ENCODE data around the gene PLAAT4.

PLAAT4 gene

GRCh38 chr11:63553759-63554158, 17.2 kb downstream of the PLAAT4 start:
- Histone ChIP-seq H3K36me3 (ENCODE audit: insufficient read depth, low read length) (no peaks in the 10 kb centered on the region), H3K9me3 (ENCODE audit: insufficient read depth, low read length, severe bottlenecking) (no peaks in the 10 kb centered on the region), H3K4me1 (ENCODE audit: insufficient read depth, low read length) (peaks cover 47% of the 10 kb centered on the region), H3K27ac (ENCODE audit: low read length) (peak overlapping the region; percentile 79), H3K27me3 (ENCODE audit: insufficient read depth, low read length, poor library complexity) (no peaks in the 10 kb centered on the region), H3K4me3 (ENCODE audit: low read depth in 1 of 2, low read length in 2 of 2) (peak overlapping the region in 1 of 2 experiments; percentile 22; a peak in 1 of 4 replicates), H4K20me1 (ENCODE audit: insufficient read depth, low read length) (no peaks in the 10 kb centered on the region), H2AFZ (ENCODE audit: low read depth, low read length) (peak overlapping the region; percentile 46), H3K4me2 (ENCODE audit: insufficient read depth, low read length) (peak overlapping the region; percentile 49), H3K79me2 (ENCODE audit: insufficient read depth, low read length) (no peaks in the 10 kb centered on the region), H3K9ac (ENCODE audit: low read depth, low read length) (peak overlapping the region; percentile 35)
- ATAC-seq (ENCODE audit: insufficient read depth, low read depth) (peak; percentile 91), DNase-seq (peak; percentile 89)
- TF ChIP-seq CTCF (IDR thresholded peaks at IDR 0.05; ENCODE audit: borderline replicate concordance, extremely low read depth, low read length, poor library complexity, severe bottlenecking), result no peak

DNA sequence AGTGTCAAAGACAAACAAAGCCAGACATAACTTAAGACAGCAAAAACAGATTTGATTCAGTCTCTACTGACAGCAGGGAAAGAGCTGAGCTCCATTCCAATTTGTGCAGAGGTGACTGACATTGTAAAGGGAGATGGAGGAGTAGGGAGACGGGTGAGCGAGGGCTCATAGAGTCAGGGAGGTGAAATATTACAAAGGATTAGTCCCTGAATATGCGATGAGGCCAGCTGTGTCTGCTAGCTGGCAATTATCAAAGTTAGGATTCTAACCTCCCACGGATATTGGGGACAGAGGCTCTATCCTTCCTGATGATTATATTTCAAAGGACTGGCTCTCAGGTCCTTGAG, 18.2 kb downstream of the PLAAT4 start:
- H3K9me3 ChIP-seq (ENCODE audit: insufficient read depth, low read length, severe bottlenecking), result no peaks in the 10 kb centered on the region
- TF ChIP-seq EZH2 (IDR thresholded peaks at IDR 0.05; ENCODE audit: borderline replicate concordance, low read depth, low read length, severe bottlenecking), result no peak
- TF ChIP-seq CTCF (IDR thresholded peaks at IDR 0.05; ENCODE audit: borderline replicate concordance, extremely low read depth, low read length, poor library complexity, severe bottlenecking), result no peak
- peak overlapping the region; percentile 79 for H3K27ac ChIP-seq (ENCODE audit: low read length)
- no peak overlapping the region for H3K4me3 ChIP-seq (ENCODE audit: low read depth in 1 of 2, low read length in 2 of 2)
- no peak overlapping the region for H3K4me2 ChIP-seq (ENCODE audit: insufficient read depth, low read length)
- DNase-seq (no peak), ATAC-seq (ENCODE audit: insufficient read depth, low read depth) (no peak)
- H2AFZ ChIP-seq (ENCODE audit: low read depth, low read length), result no peak overlapping the region
- H3K9ac ChIP-seq (ENCODE audit: low read depth, low read length), result no peak overlapping the region
- no peaks in the 10 kb centered on the region for H3K36me3 ChIP-seq (ENCODE audit: insufficient read depth, low read length)
- no peaks in the 10 kb centered on the region for H3K79me2 ChIP-seq (ENCODE audit: insufficient read depth, low read length)
- H3K4me1 ChIP-seq (ENCODE audit: insufficient read depth, low read length), result peaks cover 47% of the 10 kb centered on the region
- H3K27me3 ChIP-seq (ENCODE audit: insufficient read depth, low read length, poor library complexity), result no peaks in the 10 kb centered on the region
- no peaks in the 10 kb centered on the region for H4K20me1 ChIP-seq (ENCODE audit: insufficient read depth, low read length)

- Histone ChIP-seq H3K9ac (ENCODE audit: low read depth, low read length) (no peak overlapping the region), H3K27me3 (ENCODE audit: insufficient read depth, low read length, poor library complexity) (no peaks in the 10 kb centered on the region), H2AFZ (ENCODE audit: low read depth, low read length) (no peak overlapping the region), H3K4me1 (ENCODE audit: insufficient read depth, low read length) (peaks cover 52% of the 10 kb centered on the region), H4K20me1 (ENCODE audit: insufficient read depth, low read length) (no peaks in the 10 kb centered on the region), H3K9me3 (ENCODE audit: insufficient read depth, low read length, severe bottlenecking) (no peaks in the 10 kb centered on the region), H3K36me3 (ENCODE audit: insufficient read depth, low read length) (no peaks in the 10 kb centered on the region), H3K27ac (ENCODE audit: low read length) (no peak overlapping the region), H3K79me2 (ENCODE audit: insufficient read depth, low read length) (no peaks in the 10 kb centered on the region), H3K4me3 (ENCODE audit: low read depth in 1 of 2, low read length in 2 of 2) (no peak overlapping the region), H3K4me2 (ENCODE audit: insufficient read depth, low read length) (no peak overlapping the region)
- TF ChIP-seq EZH2 (IDR thresholded peaks at IDR 0.05; ENCODE audit: borderline replicate concordance, low read depth, low read length, severe bottlenecking) (no peak), CTCF (IDR thresholded peaks at IDR 0.05; ENCODE audit: borderline replicate concordance, extremely low read depth, low read length, poor library complexity, severe bottlenecking) (no peak)
- ATAC-seq (ENCODE audit: insufficient read depth, low read depth) (no peak), DNase-seq (no peak)
These were observed 19.9 kb downstream of the PLAAT4 start for GRCh38 chr11:63556404-63557013.

DNA sequence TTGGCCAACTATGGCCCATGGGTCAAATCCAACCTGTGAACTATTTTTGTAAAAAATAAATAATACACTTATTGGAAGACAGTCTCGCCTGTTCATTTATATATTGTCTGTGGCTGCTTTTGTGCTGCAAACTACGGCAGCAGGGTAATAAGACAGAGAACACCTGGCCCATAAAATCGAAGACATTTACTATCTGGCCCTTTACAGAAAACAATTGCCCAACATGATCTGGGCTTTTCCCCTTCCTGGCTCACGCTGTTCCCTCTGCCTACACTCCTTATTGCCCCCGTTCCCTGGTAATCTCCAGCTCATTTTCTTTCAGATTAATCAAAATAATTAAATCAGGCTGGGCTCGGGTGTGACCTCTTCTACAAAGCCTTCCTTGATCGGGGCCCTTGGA, 21.0 kb downstream of the PLAAT4 start:
- H3K4me1 ChIP-seq (ENCODE audit: insufficient read depth, low read length), result peaks cover 45% of the 10 kb centered on the region
- no peak overlapping the region for H3K4me2 ChIP-seq (ENCODE audit: insufficient read depth, low read length)
- no peak overlapping the region for H3K27ac ChIP-seq (ENCODE audit: low read length)
- H3K79me2 ChIP-seq (ENCODE audit: insufficient read depth, low read length), result no peaks in the 10 kb centered on the region
- DNase-seq (no peak), ATAC-seq (ENCODE audit: insufficient read depth, low read depth) (no peak)
- TF ChIP-seq EZH2 (IDR thresholded peaks at IDR 0.05; ENCODE audit: borderline replicate concordance, low read depth, low read length, severe bottlenecking), result no peak
- no peak for TF ChIP-seq CTCF (IDR thresholded peaks at IDR 0.05; ENCODE audit: borderline replicate concordance, extremely low read depth, low read length, poor library complexity, severe bottlenecking)
- no peaks in the 10 kb centered on the region for H4K20me1 ChIP-seq (ENCODE audit: insufficient read depth, low read length)
- H3K9me3 ChIP-seq (ENCODE audit: insufficient read depth, low read length, severe bottlenecking), result no peaks in the 10 kb centered on the region
- no peak overlapping the region for H3K9ac ChIP-seq (ENCODE audit: low read depth, low read length)
- H2AFZ ChIP-seq (ENCODE audit: low read depth, low read length), result no peak overlapping the region
- H3K36me3 ChIP-seq (ENCODE audit: insufficient read depth, low read length), result no peaks in the 10 kb centered on the region
- H3K4me3 ChIP-seq (ENCODE audit: low read depth in 1 of 2, low read length in 2 of 2), result no peak overlapping the region
- no peaks in the 10 kb centered on the region for H3K27me3 ChIP-seq (ENCODE audit: insufficient read depth, low read length, poor library complexity)
